ACC112 (cell line): ENCODE results near the gene DLX6.
A peak's percentile ranks its signal among the peaks of the same experiment; 100 is the strongest.
"Not testable (repeated sequence)": the region's sequence is repeated elsewhere in the genome, so short reads cannot be mapped to it uniquely, and the experiment has no call there.

Experiments
- H2AFZ ChIP-seq: fragments of 200-600 bp; sonication (generic); one replicate; pipeline ENCODE4 v1.6.0; 2017; ENCODE audit warnings: antibody characterized with exemption, low read length; ENCODE audit not compliant: unreplicated experiment
- H3K27ac ChIP-seq: fragments of 200-600 bp; sonication (generic); 2 replicates; pipeline ENCODE4 v1.5.1; 2014; ENCODE audit warnings: low read depth, mild to moderate bottlenecking, antibody characterized with exemption, low read length, moderate library complexity
- H3K27me3 ChIP-seq: fragments of 200-600 bp; sonication (generic); 2 replicates; pipeline ENCODE4 v1.6.1; 2014; ENCODE audit warnings: mild to moderate bottlenecking, antibody characterized with exemption, low read length, moderate library complexity, mixed read lengths; ENCODE audit not compliant: insufficient read depth
- H3K36me3 ChIP-seq: fragments of 200-600 bp; sonication (generic); 2 replicates; pipeline ENCODE4 v1.6.1; 2016; ENCODE audit warnings: mild to moderate bottlenecking, antibody characterized with exemption, low read length, moderate library complexity, mixed read lengths; ENCODE audit not compliant: insufficient read depth
- H3K4me1 ChIP-seq: fragments of 200-600 bp; sonication (generic); one replicate; pipeline ENCODE4 v1.6.1; 2016; ENCODE audit warnings: low read length, mixed read lengths; ENCODE audit not compliant: insufficient read depth, unreplicated experiment, control insufficient read depth
- H3K4me3 ChIP-seq: fragments of 200-600 bp; sonication (generic); 2 replicates; pipeline ENCODE4 v1.5.1; 2014; ENCODE audit warnings: mild to moderate bottlenecking, low read depth, low read length
- H3K79me2 ChIP-seq: fragments of 200-600 bp; sonication (generic); one replicate; pipeline ENCODE4 v1.6.0; 2016; ENCODE audit warnings: low read length; ENCODE audit not compliant: control insufficient read depth, unreplicated experiment, insufficient read depth

Gene DLX6

DNA sequence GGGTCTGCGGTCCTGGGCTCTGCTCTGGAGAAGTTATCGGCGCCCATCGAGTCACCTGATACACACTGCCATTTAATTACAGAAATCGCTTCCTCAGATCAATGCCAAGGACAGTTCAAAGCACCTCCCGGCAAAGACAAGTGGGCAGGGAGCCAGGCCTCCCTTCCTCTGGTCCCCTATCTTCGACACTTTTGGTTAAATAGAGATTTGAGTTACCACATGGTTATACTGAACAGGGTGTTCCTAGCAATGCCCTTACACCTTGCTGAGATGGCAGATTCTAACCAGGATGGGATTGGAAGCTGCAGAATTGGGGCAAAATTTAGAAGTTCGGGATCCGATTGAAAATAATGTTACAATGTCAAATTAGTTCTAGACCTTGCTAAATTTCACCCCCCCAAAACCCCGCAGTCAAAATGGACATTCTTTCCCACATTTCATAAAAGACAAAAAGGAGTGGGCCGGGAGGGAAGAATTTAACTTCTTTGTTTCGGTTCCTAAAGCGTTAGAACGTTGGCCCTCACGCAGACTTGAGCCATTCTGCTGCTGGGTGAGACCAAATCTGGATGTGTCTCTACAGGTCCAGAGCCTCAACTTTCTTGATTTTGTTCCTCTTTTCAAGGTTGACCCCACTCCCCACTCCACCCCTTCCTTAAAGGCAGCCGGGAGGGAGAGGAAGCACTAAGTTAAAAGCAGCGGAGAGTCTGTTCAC lies 21.5 kb downstream of the DLX6 start:
- Histone ChIP-seq H3K36me3 (no peaks in the 10 kb centered on the region), H3K27me3 (peaks cover 35% of the 10 kb centered on the region), H3K4me3 (peak overlapping the region; percentile 78), H3K4me1 (peaks cover 5% of the 10 kb centered on the region), H2AFZ (peak overlapping the region; percentile 88), H3K27ac (no peak overlapping the region), H3K79me2 (no peaks in the 10 kb centered on the region)

DNA sequence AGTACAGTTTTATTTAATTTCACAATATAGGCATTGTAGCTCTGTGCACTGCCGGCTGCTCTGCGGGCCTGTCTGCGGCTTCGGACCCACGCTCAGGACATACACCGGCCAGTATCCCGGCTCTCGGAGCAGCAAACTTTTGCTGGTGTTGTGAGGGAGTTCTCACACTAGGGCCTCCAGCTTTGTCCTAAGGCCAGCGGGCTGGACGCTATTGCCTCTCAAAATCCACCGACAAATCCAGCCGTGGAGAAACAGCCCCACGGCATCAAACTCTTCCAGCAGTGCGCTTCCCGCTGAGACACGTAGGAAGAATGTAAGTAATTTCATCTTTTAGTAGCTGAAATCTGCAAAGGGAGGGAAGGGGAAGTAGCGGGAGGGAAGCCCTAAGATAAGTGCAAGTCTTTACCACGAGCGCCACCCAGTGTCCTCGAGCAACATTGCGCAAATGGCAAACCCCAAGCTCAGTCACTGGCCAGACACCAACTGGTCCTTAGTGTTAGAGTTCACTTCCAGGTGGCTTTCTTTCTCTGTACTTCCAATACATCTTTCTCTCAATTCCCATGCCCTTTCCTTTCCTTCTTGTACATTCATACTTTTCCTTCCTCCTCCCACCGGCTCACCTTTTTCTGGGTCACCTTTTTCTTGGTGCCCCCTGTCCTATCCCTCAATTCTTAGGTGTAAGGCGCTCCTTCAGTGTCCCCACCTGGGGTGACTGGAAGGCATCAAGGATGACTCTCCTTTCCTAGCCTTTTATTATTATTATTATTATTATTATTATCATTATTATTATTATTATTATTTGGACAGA lies 22.3 kb downstream of the DLX6 start:
- Histone ChIP-seq H3K27ac (no peak overlapping the region), H3K27me3 (peaks cover 28% of the 10 kb centered on the region), H3K4me3 (peak overlapping the region; percentile 78), H3K4me1 (peaks cover 5% of the 10 kb centered on the region), H2AFZ (peak overlapping the region; percentile 88), H3K36me3 (no peaks in the 10 kb centered on the region), H3K79me2 (no peaks in the 10 kb centered on the region)

DNA sequence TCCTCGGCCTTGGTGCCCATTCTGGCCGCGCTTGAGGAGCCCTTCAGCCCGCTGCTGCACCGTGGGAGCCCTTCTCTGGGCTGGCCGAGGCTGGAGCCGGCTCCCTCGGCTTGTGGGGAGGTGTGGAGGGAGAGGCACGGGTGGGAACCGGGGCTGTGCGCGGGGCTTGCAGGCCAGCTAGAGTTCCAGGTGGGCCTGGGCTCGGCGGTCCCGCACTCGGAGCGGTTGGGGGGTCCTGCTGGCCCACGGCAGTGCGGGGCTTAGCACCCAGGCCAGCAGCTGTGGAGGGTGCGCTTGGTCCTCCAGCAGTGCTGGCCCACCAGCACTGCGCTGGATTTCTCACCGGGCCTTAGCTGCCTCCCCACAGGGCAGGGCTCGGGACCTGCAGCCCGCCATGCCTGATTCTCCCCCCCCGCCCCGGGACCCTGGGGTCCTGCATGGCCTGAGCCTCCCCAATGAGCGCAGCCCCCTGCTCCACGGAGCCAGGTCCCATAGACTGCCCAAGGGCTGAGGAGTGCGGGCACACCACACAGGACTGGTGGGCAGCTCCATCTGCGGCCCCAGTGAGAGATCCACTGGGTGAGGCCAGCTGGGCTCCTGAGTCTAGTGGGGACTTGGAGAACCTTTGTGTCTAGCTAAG lies 29.0 kb downstream of the DLX6 start:
- not testable (repeated sequence) for H3K27me3 ChIP-seq, H3K4me1 ChIP-seq, H3K36me3 ChIP-seq, H3K79me2 ChIP-seq, H3K4me3 ChIP-seq, H2AFZ ChIP-seq, H3K27ac ChIP-seq

GRCh38 chr7:97039374-97040065 lies 34.2 kb downstream of the DLX6 start:
- peaks cover 42% of the 10 kb centered on the region for H3K27me3 ChIP-seq
- no peak overlapping the region for H3K27ac ChIP-seq
- no peaks in the 10 kb centered on the region for H3K36me3 ChIP-seq
- H3K4me1 ChIP-seq = no peaks in the 10 kb centered on the region
- no peaks in the 10 kb centered on the region for H3K79me2 ChIP-seq
- H2AFZ ChIP-seq = no peak overlapping the region
- no peak overlapping the region for H3K4me3 ChIP-seq

- no peak overlapping the region for H3K27ac ChIP-seq
- no peaks in the 10 kb centered on the region for H3K36me3 ChIP-seq
- no peak overlapping the region for H3K4me3 ChIP-seq
- H2AFZ ChIP-seq = no peak overlapping the region
- H3K4me1 ChIP-seq = no peaks in the 10 kb centered on the region
- no peaks in the 10 kb centered on the region for H3K79me2 ChIP-seq
- peaks cover 61% of the 10 kb centered on the region for H3K27me3 ChIP-seq
These were observed 37.9 kb downstream of the DLX6 start for GRCh38 chr7:97043281-97043680.
